ENCODE data around the gene DPH7. TPM values are rescaled to one million over a fixed set of nuclear protein-coding genes. Genes with fewer than 3 reads are reported as not detected.

Gene DPH7
- total and polyA plus RNA-seq, 2 experiments from 2014 or later = 26.7 to 27.0 TPM

- peak; percentile 98 for DNase-seq
- H3K9me2 ChIP-seq (ENCODE audit: insufficient read depth) = no peaks in the 10 kb centered on the region
- peaks cover 25% of the 10 kb centered on the region for H3K4me1 ChIP-seq (ENCODE audit: insufficient read depth)
- H3F3A ChIP-seq (ENCODE audit: insufficient read depth) = peaks cover 15% of the 10 kb centered on the region
- TF ChIP-seq EZH2 (IDR thresholded peaks at IDR 0.05; ENCODE audit: insufficient read depth, poor library complexity, severe bottlenecking) (no peak), EZH2phosphoT487 (IDR thresholded peaks at IDR 0.05; ENCODE audit: insufficient read depth, low read depth) (no peak)
- H3K27ac ChIP-seq = peak overlapping the region; percentile 98
- H3K4me2 ChIP-seq (ENCODE audit: unreplicated experiment) = peak overlapping the region; percentile 72
- in situ Hi-C loops (cut with MboI) = no loop called here
- H3K9ac ChIP-seq = peak overlapping the region; percentile 84
- WGBS, 2 experiments (ENCODE audit: low coverage in 1 of 2, low lambda C conversion rate in 2 of 2, missing lambda C conversion rate in 2 of 2) = 7 to 8% methylated on average over 10 of the region's 10 CpGs
- H3K79me2 ChIP-seq (ENCODE audit: insufficient read depth) = no peaks in the 10 kb centered on the region
- no peaks in the 10 kb centered on the region for H3K36me3 ChIP-seq (ENCODE audit: low read depth)
- H4K20me1 ChIP-seq (ENCODE audit: insufficient read depth) = no peaks in the 10 kb centered on the region
- H3K4me3 ChIP-seq = peak overlapping the region; percentile 47; the same call in 1 of the 2 replicates
- no peaks in the 10 kb centered on the region for H3K27me3 ChIP-seq (replicated peaks; ENCODE audit: insufficient read depth)
- H3K9me3 ChIP-seq (ENCODE audit: low read depth) = no peaks in the 10 kb centered on the region
- peak overlapping the region; percentile 76 for H2AFZ ChIP-seq
Measured at GRCh38 chr9:137545123-137545522, 33.6 kb downstream of the DPH7 start.

GRCh38 chr9:137544176-137544760 lies 34.5 kb downstream of the DPH7 start:
- no peaks in the 10 kb centered on the region for H3K9me3 ChIP-seq (ENCODE audit: low read depth)
- DNase-seq = peak; percentile 91
- TF ChIP-seq EZH2 (IDR thresholded peaks at IDR 0.05; ENCODE audit: insufficient read depth, poor library complexity, severe bottlenecking) (no peak), EZH2phosphoT487 (IDR thresholded peaks at IDR 0.05; ENCODE audit: insufficient read depth, low read depth) (no peak)
- in situ Hi-C loops (cut with MboI) = no loop called here
- peak overlapping the region; percentile 98 for H3K27ac ChIP-seq
- peak overlapping the region; percentile 76 for H2AFZ ChIP-seq
- H3K4me3 ChIP-seq = peak overlapping the region; percentile 47; the same call in 1 of the 2 replicates
- peaks cover 25% of the 10 kb centered on the region for H3K4me1 ChIP-seq (ENCODE audit: insufficient read depth)
- no peaks in the 10 kb centered on the region for H3K79me2 ChIP-seq (ENCODE audit: insufficient read depth)
- no peaks in the 10 kb centered on the region for H3K27me3 ChIP-seq (replicated peaks; ENCODE audit: insufficient read depth)
- peak overlapping the region; percentile 72 for H3K4me2 ChIP-seq (ENCODE audit: unreplicated experiment)
- 16 to 18% methylated on average over 12 of the region's 12 CpGs for WGBS, 2 experiments (ENCODE audit: low coverage in 1 of 2, low lambda C conversion rate in 2 of 2, missing lambda C conversion rate in 2 of 2)
- H4K20me1 ChIP-seq (ENCODE audit: insufficient read depth) = no peaks in the 10 kb centered on the region
- peak overlapping the region; percentile 84 for H3K9ac ChIP-seq
- no peaks in the 10 kb centered on the region for H3K9me2 ChIP-seq (ENCODE audit: insufficient read depth)
- H3F3A ChIP-seq (ENCODE audit: insufficient read depth) = peaks cover 10% of the 10 kb centered on the region
- H3K36me3 ChIP-seq (ENCODE audit: low read depth) = no peaks in the 10 kb centered on the region

GRCh38 chr9:137543237-137543963 lies 35.3 kb downstream of the DPH7 start:
- TF ChIP-seq EZH2 (IDR thresholded peaks at IDR 0.05; ENCODE audit: insufficient read depth, poor library complexity, severe bottlenecking) (no peak), EZH2phosphoT487 (IDR thresholded peaks at IDR 0.05; ENCODE audit: insufficient read depth, low read depth) (no peak)
- in situ Hi-C loops (cut with MboI) = no loop called here
- Histone ChIP-seq H3F3A (ENCODE audit: insufficient read depth) (peaks cover 10% of the 10 kb centered on the region), H3K27me3 (replicated peaks; ENCODE audit: insufficient read depth) (no peaks in the 10 kb centered on the region), H3K36me3 (ENCODE audit: low read depth) (no peaks in the 10 kb centered on the region), H2AFZ (no peak overlapping the region), H3K4me1 (ENCODE audit: insufficient read depth) (peaks cover 25% of the 10 kb centered on the region), H3K9ac (peak overlapping the region; percentile 84; the same call in 1 of the 2 replicates), H3K27ac (peak overlapping the region; percentile 98), H4K20me1 (ENCODE audit: insufficient read depth) (no peaks in the 10 kb centered on the region), H3K4me3 (no peak overlapping the region), H3K9me3 (ENCODE audit: low read depth) (no peaks in the 10 kb centered on the region), H3K4me2 (ENCODE audit: unreplicated experiment) (no peak overlapping the region), H3K9me2 (ENCODE audit: insufficient read depth) (no peaks in the 10 kb centered on the region), H3K79me2 (ENCODE audit: insufficient read depth) (no peaks in the 10 kb centered on the region)
- WGBS, 2 experiments (ENCODE audit: low coverage in 1 of 2, low lambda C conversion rate in 2 of 2, missing lambda C conversion rate in 2 of 2) = 91 to 95% methylated on average over 24 to 25 of the region's 25 CpGs
- no peak for DNase-seq

GRCh38 chr9:137542486-137542885 lies 36.2 kb downstream of the DPH7 start:
- H4K20me1 ChIP-seq (ENCODE audit: insufficient read depth) = no peaks in the 10 kb centered on the region
- H3K4me2 ChIP-seq (ENCODE audit: unreplicated experiment) = no peak overlapping the region
- no peak overlapping the region for H3K9ac ChIP-seq
- no peaks in the 10 kb centered on the region for H3K27me3 ChIP-seq (replicated peaks; ENCODE audit: insufficient read depth)
- TF ChIP-seq EZH2phosphoT487 (IDR thresholded peaks at IDR 0.05; ENCODE audit: insufficient read depth, low read depth) (no peak), EZH2 (IDR thresholded peaks at IDR 0.05; ENCODE audit: insufficient read depth, poor library complexity, severe bottlenecking) (no peak)
- no peaks in the 10 kb centered on the region for H3K36me3 ChIP-seq (ENCODE audit: low read depth)
- no peak overlapping the region for H3K27ac ChIP-seq
- 94% methylated on average over 20 of the region's 20 CpGs for WGBS, 2 experiments (ENCODE audit: low coverage in 1 of 2, low lambda C conversion rate in 2 of 2, missing lambda C conversion rate in 2 of 2)
- H3K4me1 ChIP-seq (ENCODE audit: insufficient read depth) = peaks cover 20% of the 10 kb centered on the region
- in situ Hi-C loops (cut with MboI) = no loop called here
- H3K9me3 ChIP-seq (ENCODE audit: low read depth) = no peaks in the 10 kb centered on the region
- peaks cover 10% of the 10 kb centered on the region for H3F3A ChIP-seq (ENCODE audit: insufficient read depth)
- H3K79me2 ChIP-seq (ENCODE audit: insufficient read depth) = no peaks in the 10 kb centered on the region
- no peaks in the 10 kb centered on the region for H3K9me2 ChIP-seq (ENCODE audit: insufficient read depth)
- DNase-seq = no peak
- no peak overlapping the region for H2AFZ ChIP-seq
- no peak overlapping the region for H3K4me3 ChIP-seq
